ENCODE measurements around the gene STPG3.

The STPG3 gene

DNA sequence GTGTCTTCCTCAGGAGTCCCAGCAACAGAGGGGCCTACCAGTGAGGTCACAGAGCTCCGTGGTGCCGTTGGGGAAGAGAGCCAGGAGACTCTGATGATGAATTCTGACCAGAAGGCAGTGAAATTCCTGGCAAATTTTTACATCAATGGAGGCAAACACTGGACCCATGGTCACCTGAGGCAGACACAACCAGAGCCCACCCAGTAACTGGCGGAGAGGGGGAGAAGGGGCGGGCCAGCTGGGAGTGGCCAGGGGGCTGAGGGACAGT lies at the start of gene STPG3:
STPG3 (plus strand) TSS at position 93 of the 268 bp plus-strand sequence; CDS start at position 94, 1 bp downstream.
- Mint-ChIP-seq H3K4me1 (peaks cover 53% of the 10 kb centered on the region), H3K4me3 (peak within 1 kb of the TSS; percentile 27), H3K36me3 (ENCODE audit: low read depth) (no peaks in the 10 kb centered on the region), H3K9me3 (no peaks in the 10 kb centered on the region), H3K27me3 (ENCODE audit: low read depth, poor library complexity) (peaks cover 7% of the 10 kb centered on the region), H3K27ac (no peak within 1 kb of the TSS)
- TF ChIP-seq CTCF (IDR thresholded peaks at IDR 0.05) = no peak
- DNase-seq = no peak

DNA sequence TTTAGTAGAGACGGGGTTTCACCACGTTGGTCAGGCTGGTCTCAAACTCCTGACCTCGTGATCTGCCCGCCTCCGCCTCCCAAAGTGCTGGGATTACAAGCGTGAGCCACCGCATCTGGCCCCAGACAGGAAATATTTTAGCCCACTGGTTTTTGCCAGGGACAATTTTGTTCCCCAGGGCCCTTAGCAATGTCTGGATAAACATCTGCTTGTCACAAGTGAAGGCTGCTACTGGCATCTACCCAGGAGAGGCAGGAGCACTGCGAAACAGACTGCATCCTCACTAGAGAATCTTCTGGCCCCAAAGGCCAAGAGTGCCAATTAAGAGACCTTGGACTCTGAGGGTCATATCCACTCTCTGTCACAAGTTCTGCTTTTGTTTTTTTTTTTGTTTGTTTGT lies 48.1 kb upstream of the STPG3 start:
- H3K36me3 Mint-ChIP-seq (ENCODE audit: low read depth) = peaks cover 10% of the 10 kb centered on the region

GRCh38 chr9:137204731-137205125 lies 46.4 kb upstream of the STPG3 start:
- Mint-ChIP-seq H3K36me3 (ENCODE audit: low read depth) (peaks cover 10% of the 10 kb centered on the region), H3K4me1 (peaks cover 55% of the 10 kb centered on the region), H3K27me3 (ENCODE audit: low read depth, poor library complexity) (no peaks in the 10 kb centered on the region), H3K9me3 (no peaks in the 10 kb centered on the region), H3K4me3 (peak overlapping the region; percentile 96), H3K27ac (peak overlapping the region; percentile 85)
- DNase-seq = no peak
- TF ChIP-seq CTCF (IDR thresholded peaks at IDR 0.05) = no peak

More for the DNA sequence above, 48.1 kb upstream of the STPG3 start:
- DNase-seq = no peak
- Mint-ChIP-seq H3K9me3 (no peaks in the 10 kb centered on the region), H3K4me3 (peak overlapping the region; percentile 15), H3K4me1 (peaks cover 63% of the 10 kb centered on the region), H3K27me3 (ENCODE audit: low read depth, poor library complexity) (no peaks in the 10 kb centered on the region), H3K27ac (no peak overlapping the region)
- no peak for TF ChIP-seq CTCF (IDR thresholded peaks at IDR 0.05)

- peaks cover 55% of the 10 kb centered on the region for H3K4me1 Mint-ChIP-seq
- H3K9me3 Mint-ChIP-seq = no peaks in the 10 kb centered on the region
- H3K36me3 Mint-ChIP-seq (ENCODE audit: low read depth) = peaks cover 10% of the 10 kb centered on the region
- DNase-seq = peak; percentile 98
- peak within 1 kb of the TSS; percentile 96 for H3K4me3 Mint-ChIP-seq
- TF ChIP-seq CTCF (IDR thresholded peaks at IDR 0.05) = no peak
- no peaks in the 10 kb centered on the region for H3K27me3 Mint-ChIP-seq (ENCODE audit: low read depth, poor library complexity)
- H3K27ac Mint-ChIP-seq = peak within 1 kb of the TSS; percentile 97
These were observed 45.7 kb upstream of the STPG3 start, which contains the start of the genes NDOR1 and TMEM203 for GRCh38 chr9:137205126-137206069. NDOR1 (plus strand) TSS chr9:137205700; CDS start chr9:137205778, 78 bp downstream. TMEM203 (minus strand) TSS chr9:137205648; CDS start chr9:137205414, 234 bp downstream.

GRCh38 chr9:137206602-137207001 lies 44.5 kb upstream of the STPG3 start:
- Mint-ChIP-seq H3K4me3 (peak overlapping the region; percentile 96), H3K27me3 (ENCODE audit: low read depth, poor library complexity) (no peaks in the 10 kb centered on the region), H3K36me3 (ENCODE audit: low read depth) (peaks cover 10% of the 10 kb centered on the region), H3K4me1 (peaks cover 46% of the 10 kb centered on the region), H3K27ac (peak overlapping the region; percentile 76), H3K9me3 (no peaks in the 10 kb centered on the region)
- no peak for DNase-seq
- no peak for TF ChIP-seq CTCF (IDR thresholded peaks at IDR 0.05)

Data from nephron progenitor cell (in vitro differentiated cells).